B cell (primary cell): ENCODE results near the gene VPS51. TPM values are rescaled to one million over a fixed set of nuclear protein-coding genes. Genes with fewer than 3 reads are reported as not detected.

Experiments used
- ATAC-seq: fragments of 200-7000 bp; cut with Tn5 transposase; one replicate; pipeline ENCODE4 v1.10.0; 2021; ENCODE audit warnings: low read depth, mild to moderate bottlenecking, moderate number of reproducible peaks, moderate library complexity
- CTCF ChIA-PET: fragments of 350-600 bp; sonication (Branson Sonifier 250); formaldehyde crosslinking; loops from one replicate; lab custom pipeline; 2021; ENCODE audit warnings: antibody characterized with exemption, inconsistent platforms; lab: Charles Lee
- POLR2A ChIA-PET: fragments of 350-600 bp; sonication (Branson Sonifier 250); formaldehyde crosslinking; loops from one replicate; lab custom pipeline; 2021; ENCODE audit warnings: antibody characterized with exemption; lab: Charles Lee
- DNase-seq: peaks from one replicate; pipeline ENCODE4 v3.0.0; 2013
- H2AFZ ChIP-seq: 2 replicates; pipeline ENCODE4 v1.6.1; 2012; ENCODE audit warnings: mild to moderate bottlenecking, low read depth, low read length; ENCODE audit not compliant: insufficient read depth, poor library complexity, severe bottlenecking
- H3K27ac ChIP-seq, 2 donors: 1 replicate in 1 of 2; 2 replicates in 1 of 2; pipeline ENCODE4 v1.5.1; 2012 to 2013; ENCODE audit warnings: low read length in 2 of 2, mild to moderate bottlenecking in 2 of 2, moderate library complexity in 1 of 2
- H3K27me3 ChIP-seq, 4 experiments: fragments of 200-600 bp in 1 of 4; sonication (generic) in 1 of 4; replicated peaks in 1 of 4; 1 replicate in 2 of 4; 2 replicates in 2 of 4; pipeline versions ENCODE4 v1.6.1 to v1.7.0; 2013 to 2016; ENCODE audit warnings: low read length in 3 of 4, mild to moderate bottlenecking in 2 of 4, mixed read lengths in 1 of 4, moderate library complexity in 1 of 4; ENCODE audit not compliant: insufficient read depth in 4 of 4, control insufficient read depth in 3 of 4; ENCODE audit errors: control extremely low read depth in 1 of 4
- H3K36me3 ChIP-seq, 2 experiments: replicated peaks in 1 of 2; 1 replicate in 1 of 2; 2 replicates in 1 of 2; pipeline versions ENCODE4 v1.6.1 to v1.7.1; 2013; ENCODE audit warnings: low read length in 1 of 2; ENCODE audit not compliant: insufficient read depth in 2 of 2, control insufficient read depth in 1 of 2; ENCODE audit errors: control extremely low read depth in 1 of 2, extremely low read depth in 1 of 2
- H3K4me1 ChIP-seq, 2 donors: fragments of 200-600 bp in 1 of 2; sonication (generic) in 1 of 2; 1 replicate in 1 of 2; 2 replicates in 1 of 2; pipeline versions ENCODE4 v1.5.1 to v1.6.1; 2013 to 2017; ENCODE audit warnings: low read length in 2 of 2; ENCODE audit not compliant: control insufficient read depth in 2 of 2, insufficient read depth in 2 of 2
- H3K4me2 ChIP-seq: replicated peaks from 2 replicates; pipeline ENCODE3; 2012; ENCODE audit warnings: mild to moderate bottlenecking, low read depth, low read length; ENCODE audit not compliant: poor library complexity, severe bottlenecking
- H3K4me3 ChIP-seq, 5 experiments: fragments of 200-600 bp in 1 of 5; sonication (generic) in 1 of 5; 1 replicate in 3 of 5; 2 replicates in 2 of 5; pipeline versions ENCODE4 v1.5.1 to v1.7.0; 2011 to 2016; ENCODE audit warnings: low read length in 4 of 5, mild to moderate bottlenecking in 4 of 5, low read depth in 2 of 5, control low read depth in 1 of 5, moderate library complexity in 1 of 5; ENCODE audit not compliant: insufficient read depth in 1 of 5; ENCODE audit errors: control extremely low read depth in 1 of 5, extremely low read depth in 1 of 5
- H3K79me2 ChIP-seq: fragments of 200-600 bp; sonication (generic); one replicate; pipeline ENCODE4 v1.6.0; 2016; ENCODE audit warnings: low read length; ENCODE audit not compliant: control insufficient read depth, insufficient read depth
- H3K9ac ChIP-seq: fragments of 200-600 bp; sonication (generic); 2 replicates; pipeline ENCODE4 v1.6.1; 2017; ENCODE audit warnings: mild to moderate bottlenecking, low read length, moderate library complexity
- H3K9me3 ChIP-seq, 3 donors: one replicate each; pipeline versions ENCODE4 v1.6.1 to v1.7.1; 2013; ENCODE audit warnings: low read length in 2 of 3; ENCODE audit not compliant: control insufficient read depth in 2 of 3, insufficient read depth in 1 of 3; ENCODE audit errors: control extremely low read depth in 1 of 3
- H4K20me1 ChIP-seq: 2 replicates; pipeline ENCODE4 v1.6.0; 2012; ENCODE audit warnings: mild to moderate bottlenecking, low read length; ENCODE audit not compliant: insufficient read depth, control insufficient read depth, poor library complexity, severe bottlenecking
- H3K27ac Mint-ChIP-seq: one replicate; pipeline ENCODE4 v1.8.0; 2021; ENCODE audit warnings: mixed read lengths
- H3K27me3 Mint-ChIP-seq: one replicate; pipeline ENCODE4 v1.8.0; 2021; ENCODE audit warnings: mixed read lengths
- H3K4me1 Mint-ChIP-seq: one replicate; pipeline ENCODE4 v1.8.0; 2021; ENCODE audit warnings: mixed read lengths
- H3K4me3 Mint-ChIP-seq: one replicate; pipeline ENCODE4 v1.8.0; 2021; ENCODE audit warnings: mixed read lengths
- H3K9me3 Mint-ChIP-seq: one replicate; pipeline ENCODE4 v1.8.0; 2022; ENCODE audit warnings: mixed read lengths; ENCODE audit not compliant: insufficient read depth
- CTCF ChIP-seq: fragments of 200-600 bp; IDR thresholded peaks from one replicate; pipeline ENCODE4 v1.8.0; 2022; ENCODE audit warnings: antibody characterized with exemption, mild to moderate bottlenecking
- EZH2 ChIP-seq: IDR thresholded peaks from 2 replicates; pipeline ENCODE4 v1.6.1; 2012; ENCODE audit warnings: borderline replicate concordance, low read depth, mild to moderate bottlenecking, moderate library complexity, low read length; ENCODE audit not compliant: insufficient read depth, poor library complexity, severe bottlenecking
- WGBS: methylation state at CpG from one replicate; pipeline ENCODE4 v1.1.5; 2013; ENCODE audit warnings: missing lambda C conversion rate; ENCODE audit not compliant: insufficient coverage; 5-methylcytosine and 5-hydroxymethylcytosine counted together
- intact Hi-C: fragments of 100-400 bp; cut with micrococcal nuclease; formaldehyde crosslinking; loops from one replicate; pipeline ENCODE4 v1.10.0; 2022
- polyA plus RNA-seq: library from polyadenylated mRNA; depleted of rRNA; stranded (reverse); fragments of >200 nt; gene quantifications from 2 replicates; pipeline ENCODE4 v1.2.3, GENCODE V29; 2012
- total RNA-seq, 2 donors: library from RNA; stranded (reverse); fragments of 120-200 nt in 1 of 2; gene quantifications; 1 replicate in 1 of 2; 2 replicates in 1 of 2; pipeline versions ENCODE4 v1.2.3 to v1.2.4, GENCODE V29; 2013 to 2022

VPS51 gene
- total and polyA plus RNA-seq, 2 donors (not counting 1 experiment from before 2014, with no cell fraction given) = 206 to 223 TPM

GRCh38 chr11:65086809-65087208 is 9.2 kb upstream of the VPS51 start:
- ATAC-seq (no peak), DNase-seq (no peak)
- no peak overlapping the region for H3K9ac ChIP-seq
- no peaks in the 10 kb centered on the region for H3K27me3 Mint-ChIP-seq
- no peak overlapping the region for H3K27ac Mint-ChIP-seq
- peaks cover 12 to 19% of the 10 kb centered on the region in 2 donors for H3K4me1 ChIP-seq
- H3K79me2 ChIP-seq = peaks cover 21% of the 10 kb centered on the region
- no peak overlapping the region for H3K4me2 ChIP-seq
- TF ChIP-seq CTCF (no peak), EZH2 (no peak)
- no peak overlapping the region for H3K4me3 ChIP-seq
- ChIA-PET POLR2A (interaction anchor here (1.2 to 1.4 kb wide), 2 partner anchors 30 to 175 kb away, joined by 3 to 5 read pairs; partner anchors contain the start of genes POLA2 and ZNHIT2), CTCF (no interaction called here)
- H4K20me1 ChIP-seq = peaks cover 8% of the 10 kb centered on the region
- H3K9me3 ChIP-seq = no peaks in the 10 kb centered on the region
- H3K36me3 ChIP-seq = peaks cover 0 to 47% of the 10 kb centered on the region in 2 experiments
- no peak overlapping the region for H2AFZ ChIP-seq
- H3K27ac ChIP-seq = no peak overlapping the region
- H3K4me3 Mint-ChIP-seq = no peak overlapping the region
- H3K4me1 Mint-ChIP-seq = peaks cover 28% of the 10 kb centered on the region
- H3K27me3 ChIP-seq = no peaks in the 10 kb centered on the region
- 89% methylated on average over 2 of the region's 9 CpGs for WGBS
- intact Hi-C loops = no loop called here
- H3K9me3 Mint-ChIP-seq = no peaks in the 10 kb centered on the region

GRCh38 chr11:65087216-65087615 is 8.8 kb upstream of the VPS51 start:
- H4K20me1 ChIP-seq = peaks cover 8% of the 10 kb centered on the region
- no peaks in the 10 kb centered on the region for H3K9me3 Mint-ChIP-seq
- H3K36me3 ChIP-seq = peaks cover 0 to 47% of the 10 kb centered on the region in 2 experiments
- no peak overlapping the region for H3K4me3 Mint-ChIP-seq
- no peaks in the 10 kb centered on the region for H3K9me3 ChIP-seq
- no peak overlapping the region for H3K9ac ChIP-seq
- intact Hi-C loops = no loop called here
- H3K4me3 ChIP-seq = no peak overlapping the region
- TF ChIP-seq EZH2 (no peak), CTCF (no peak)
- no peaks in the 10 kb centered on the region for H3K27me3 Mint-ChIP-seq
- H3K4me2 ChIP-seq = no peak overlapping the region
- peaks cover 12 to 19% of the 10 kb centered on the region in 2 donors for H3K4me1 ChIP-seq
- POLR2A ChIA-PET = interaction anchor here (1.4 kb wide), 1 partner anchor 30 kb away, joined by 5 read pairs; the partner anchor contains the start of gene ZNHIT2
- ATAC-seq (no peak), DNase-seq (no peak)
- CTCF ChIA-PET = no interaction called here
- H3K4me1 Mint-ChIP-seq = peaks cover 28% of the 10 kb centered on the region
- WGBS = 96% methylated on average over 11 of the region's 11 CpGs
- peaks cover 21% of the 10 kb centered on the region for H3K79me2 ChIP-seq
- H3K27ac ChIP-seq = no peak overlapping the region
- no peak overlapping the region for H2AFZ ChIP-seq
- no peak overlapping the region for H3K27ac Mint-ChIP-seq
- no peaks in the 10 kb centered on the region for H3K27me3 ChIP-seq
